Neural crest cell (in vitro differentiated cells): ENCODE results near the gene LHFPL3. TPM values are rescaled to one million over a fixed set of nuclear protein-coding genes. Genes with fewer than 3 reads are reported as not detected.

Source experiments
- DNase-seq: peaks from one replicate; pipeline ENCODE4 v3.0.0; 2021; ENCODE audit warnings: low read depth, mixed read lengths, low spot score
- H3K27ac Mint-ChIP-seq: one replicate; pipeline ENCODE4 v1.8.0; 2021; ENCODE audit warnings: mild to moderate bottlenecking, mixed read lengths; ENCODE audit not compliant: unreplicated experiment
- H3K27me3 Mint-ChIP-seq: 2 replicates; pipeline ENCODE4 v1.8.0; 2021; ENCODE audit warnings: low read depth, mild to moderate bottlenecking, mixed read lengths
- H3K36me3 Mint-ChIP-seq: 2 replicates; pipeline ENCODE4 v1.8.0; 2021; ENCODE audit warnings: low read depth, mild to moderate bottlenecking, mixed read lengths
- H3K4me1 Mint-ChIP-seq: 2 replicates; pipeline ENCODE4 v1.8.0; 2021; ENCODE audit warnings: mixed read lengths
- H3K4me3 Mint-ChIP-seq: one replicate; pipeline ENCODE4 v1.8.0; 2021; ENCODE audit warnings: mild to moderate bottlenecking, mixed read lengths
- H3K9me3 Mint-ChIP-seq: 2 replicates; pipeline ENCODE4 v1.8.0; 2021; ENCODE audit warnings: mixed read lengths
- total RNA-seq: library from RNA; stranded (reverse); gene quantifications from 2 replicates; pipeline ENCODE4 v1.2.1, GENCODE V29; 2021
- TF ChIP-seq, protein P1 (sequence below): fragments of 200-600 bp; sonication (generic); conservative IDR thresholded peaks from 2 replicates; pipeline ENCODE4 v1.5.0; 2021; ENCODE audit warnings: antibody characterized with exemption, mild to moderate bottlenecking

Gene LHFPL3
- total RNA-seq, 1 donor from 2014 or later, result not detected

DNA sequence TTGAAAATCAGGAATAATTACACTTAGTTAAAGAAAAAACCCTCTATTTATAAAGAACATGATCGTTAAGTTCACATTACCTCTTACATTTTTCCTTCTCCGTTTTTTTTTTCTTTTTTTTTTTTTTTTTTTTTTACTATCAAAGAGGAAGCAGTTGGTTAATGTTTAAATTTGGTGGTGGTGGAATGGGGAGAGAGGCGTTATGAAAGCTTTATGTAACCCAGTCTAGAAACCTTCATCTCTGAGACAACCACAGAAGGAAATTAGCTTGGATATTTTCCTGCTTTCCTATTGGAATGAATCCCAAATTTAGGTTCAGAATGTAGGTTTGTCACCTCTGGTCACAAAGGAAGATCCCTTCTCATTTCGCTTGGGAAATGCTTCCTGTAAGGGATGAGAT is 31.5 kb upstream of the LHFPL3 start:
- no peak overlapping the region for H3K27ac Mint-ChIP-seq
- H3K4me1 Mint-ChIP-seq, result no peaks in the 10 kb centered on the region
- no peak overlapping the region for H3K4me3 Mint-ChIP-seq
- H3K9me3 Mint-ChIP-seq, result peaks cover 8% of the 10 kb centered on the region
- TF ChIP-seq, protein P1, sequence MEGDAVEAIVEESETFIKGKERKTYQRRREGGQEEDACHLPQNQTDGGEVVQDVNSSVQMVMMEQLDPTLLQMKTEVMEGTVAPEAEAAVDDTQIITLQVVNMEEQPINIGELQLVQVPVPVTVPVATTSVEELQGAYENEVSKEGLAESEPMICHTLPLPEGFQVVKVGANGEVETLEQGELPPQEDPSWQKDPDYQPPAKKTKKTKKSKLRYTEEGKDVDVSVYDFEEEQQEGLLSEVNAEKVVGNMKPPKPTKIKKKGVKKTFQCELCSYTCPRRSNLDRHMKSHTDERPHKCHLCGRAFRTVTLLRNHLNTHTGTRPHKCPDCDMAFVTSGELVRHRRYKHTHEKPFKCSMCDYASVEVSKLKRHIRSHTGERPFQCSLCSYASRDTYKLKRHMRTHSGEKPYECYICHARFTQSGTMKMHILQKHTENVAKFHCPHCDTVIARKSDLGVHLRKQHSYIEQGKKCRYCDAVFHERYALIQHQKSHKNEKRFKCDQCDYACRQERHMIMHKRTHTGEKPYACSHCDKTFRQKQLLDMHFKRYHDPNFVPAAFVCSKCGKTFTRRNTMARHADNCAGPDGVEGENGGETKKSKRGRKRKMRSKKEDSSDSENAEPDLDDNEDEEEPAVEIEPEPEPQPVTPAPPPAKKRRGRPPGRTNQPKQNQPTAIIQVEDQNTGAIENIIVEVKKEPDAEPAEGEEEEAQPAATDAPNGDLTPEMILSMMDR, result no peak
- peaks cover 43% of the 10 kb centered on the region for H3K27me3 Mint-ChIP-seq
- no peaks in the 10 kb centered on the region for H3K36me3 Mint-ChIP-seq
- no peak for DNase-seq

DNA sequence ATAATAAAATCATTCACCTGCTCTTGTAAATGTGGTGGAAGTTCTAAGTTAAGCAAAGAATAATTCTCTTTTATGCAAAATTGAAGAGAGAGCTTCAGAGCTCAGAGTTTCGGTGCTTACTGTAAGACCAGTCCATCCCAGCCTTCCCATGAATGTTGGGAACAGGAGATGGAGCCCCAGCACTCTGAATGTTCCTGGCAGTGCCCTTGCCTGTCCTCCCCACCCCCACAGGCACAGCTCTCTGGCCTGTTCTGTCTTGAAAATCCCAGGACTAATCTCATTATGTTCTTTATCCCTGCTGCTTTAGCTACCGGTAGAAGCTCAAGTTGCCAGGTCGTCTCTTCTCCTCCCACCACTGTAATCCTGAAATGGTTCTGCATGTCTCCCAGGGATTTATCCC is 29.1 kb upstream of the LHFPL3 start:
- TF ChIP-seq, protein P1, result no peak
- Mint-ChIP-seq H3K36me3 (no peaks in the 10 kb centered on the region), H3K4me3 (no peak overlapping the region), H3K27ac (no peak overlapping the region), H3K9me3 (peaks cover 8% of the 10 kb centered on the region), H3K27me3 (peaks cover 19% of the 10 kb centered on the region), H3K4me1 (no peaks in the 10 kb centered on the region)
- DNase-seq, result no peak

DNA sequence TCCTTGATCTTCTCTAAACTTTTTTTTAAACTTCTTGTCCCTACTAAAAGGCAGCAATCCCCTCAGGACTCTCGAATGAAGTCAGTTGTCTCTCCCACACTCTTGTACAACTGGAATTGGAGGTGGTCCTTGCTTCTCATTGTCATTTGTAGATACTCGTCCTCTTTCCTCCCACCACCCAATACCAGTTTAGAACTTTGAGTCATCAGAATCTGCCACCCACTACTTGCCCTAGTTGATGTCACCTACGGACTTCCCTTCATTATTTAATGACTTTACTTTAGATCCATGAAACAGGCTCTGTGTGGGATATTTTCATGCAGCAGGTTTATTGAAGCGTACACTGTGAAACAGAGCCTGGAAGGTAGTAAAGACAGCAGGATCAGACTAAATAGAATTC is 28.6 kb upstream of the LHFPL3 start:
- Mint-ChIP-seq H3K27me3 (peaks cover 17% of the 10 kb centered on the region), H3K27ac (no peak overlapping the region), H3K9me3 (peaks cover 8% of the 10 kb centered on the region), H3K36me3 (no peaks in the 10 kb centered on the region), H3K4me1 (no peaks in the 10 kb centered on the region), H3K4me3 (no peak overlapping the region)
- no peak for DNase-seq
- TF ChIP-seq, protein P1, result no peak

DNA sequence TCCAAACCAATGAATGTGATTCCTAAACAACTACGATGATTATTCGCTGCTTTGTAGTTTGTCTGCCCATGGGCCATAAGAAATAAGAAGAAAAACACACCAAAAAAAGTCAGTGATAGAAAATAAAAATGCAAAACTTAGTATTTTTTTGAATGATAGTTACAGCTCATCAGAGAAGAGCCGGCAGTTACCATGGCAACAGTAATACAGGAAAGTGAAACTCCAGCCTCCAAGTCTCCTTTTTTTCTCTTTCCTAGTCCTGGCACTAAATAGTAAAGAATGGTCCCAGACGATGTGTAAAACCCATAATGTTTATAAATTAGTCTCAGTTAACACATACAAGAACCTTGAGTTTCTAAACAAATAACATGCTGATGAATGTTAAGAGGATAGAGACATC is 21.6 kb upstream of the LHFPL3 start:
- no peaks in the 10 kb centered on the region for H3K4me1 Mint-ChIP-seq
- no peaks in the 10 kb centered on the region for H3K36me3 Mint-ChIP-seq
- TF ChIP-seq, protein P1, result no peak
- peaks cover 7% of the 10 kb centered on the region for H3K27me3 Mint-ChIP-seq
- H3K27ac Mint-ChIP-seq, result no peak overlapping the region
- no peak for DNase-seq
- no peaks in the 10 kb centered on the region for H3K9me3 Mint-ChIP-seq
- no peak overlapping the region for H3K4me3 Mint-ChIP-seq

DNA sequence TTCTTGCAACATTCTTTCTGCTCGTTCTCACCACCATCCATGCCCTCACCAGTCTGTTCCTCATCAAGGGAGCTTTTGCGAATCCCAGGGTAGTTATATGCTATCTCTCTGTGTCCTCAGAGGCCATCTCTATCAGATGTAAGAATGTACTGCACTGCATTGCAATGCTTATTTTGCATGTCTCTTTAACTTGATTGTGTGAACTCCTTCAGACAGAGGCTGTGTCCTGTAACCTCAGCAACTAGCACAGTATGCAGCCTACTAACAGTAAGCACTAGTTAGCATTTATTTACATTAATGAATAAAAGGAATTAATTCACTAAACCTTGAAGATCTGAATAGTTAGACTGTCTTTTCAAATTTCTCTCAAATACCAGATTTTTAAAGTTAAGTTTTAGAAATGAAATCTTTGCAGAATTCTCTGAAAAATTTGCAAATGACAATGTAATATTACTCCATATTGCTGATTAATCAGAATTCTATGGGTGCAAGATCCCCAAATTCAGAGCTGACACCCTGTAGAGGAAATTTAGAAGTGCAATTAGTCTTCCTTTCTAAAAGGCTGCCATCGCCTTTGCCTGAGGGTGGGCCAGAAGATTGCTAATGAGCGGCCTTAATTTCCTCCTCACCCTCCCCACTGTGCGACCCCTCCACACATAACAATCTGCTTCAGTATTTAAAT is 10.3 kb upstream of the LHFPL3 start:
- Mint-ChIP-seq H3K27ac (no peak overlapping the region), H3K4me3 (no peak overlapping the region), H3K36me3 (no peaks in the 10 kb centered on the region), H3K9me3 (peaks cover 15% of the 10 kb centered on the region), H3K4me1 (no peaks in the 10 kb centered on the region), H3K27me3 (peaks cover 45% of the 10 kb centered on the region)
- TF ChIP-seq, protein P1, result no peak
- no peak for DNase-seq
